GDM1 (cell line): ENCODE results near the gene TMEM91.
"Not testable (repeated sequence)": the region's sequence is repeated elsewhere in the genome, so short reads cannot be mapped to it uniquely, and the experiment has no call there.

ENCODE experiments used
- DNase-seq: peaks from one replicate; lab custom pipeline; 2025; lab: John Stamatoyannopoulos, UW

The TMEM91 gene

DNA sequence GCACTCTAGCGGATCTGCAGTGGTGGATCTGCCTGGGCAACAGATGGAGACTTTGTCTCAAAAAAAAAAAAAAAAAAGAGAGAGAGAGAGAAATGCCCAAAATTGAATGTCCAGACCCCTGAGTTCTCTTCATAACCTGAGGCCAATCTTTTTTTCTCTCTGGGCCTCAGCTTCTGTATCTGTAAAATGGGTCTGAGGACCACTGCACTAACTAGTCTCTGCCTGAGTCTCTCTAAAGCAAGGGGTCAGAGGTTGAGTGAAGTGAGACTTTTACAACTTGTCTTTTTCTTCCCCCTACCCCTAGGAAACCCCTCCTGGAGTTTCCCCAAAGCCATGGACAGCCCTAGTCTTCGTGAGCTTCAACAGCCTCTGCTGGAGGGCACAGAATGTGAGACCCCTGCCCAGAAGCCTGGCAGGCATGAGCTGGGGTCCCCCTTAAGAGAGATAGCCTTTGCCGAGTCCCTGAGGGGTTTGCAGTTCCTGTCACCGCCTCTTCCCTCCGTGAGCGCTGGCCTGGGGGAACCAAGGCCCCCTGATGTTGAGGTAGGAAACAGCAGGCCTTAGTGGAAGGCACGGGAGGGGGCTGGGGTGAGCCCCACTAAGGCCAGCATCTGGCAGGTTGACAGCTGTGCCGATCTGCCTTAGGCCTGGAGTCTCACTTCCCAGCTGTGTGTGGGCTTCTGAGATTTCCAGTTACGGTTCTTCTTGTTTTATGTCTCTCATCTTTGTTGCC is 1.8 kb downstream of the TMEM91 start:
- no peak for DNase-seq

- DNase-seq = not testable (repeated sequence)
These were observed 5.2 kb downstream of the TMEM91 start for GRCh38 chr19:41381536-41381935.

- no peak for DNase-seq
These were observed 8.0 kb downstream of the TMEM91 start for GRCh38 chr19:41384351-41384750.

DNA sequence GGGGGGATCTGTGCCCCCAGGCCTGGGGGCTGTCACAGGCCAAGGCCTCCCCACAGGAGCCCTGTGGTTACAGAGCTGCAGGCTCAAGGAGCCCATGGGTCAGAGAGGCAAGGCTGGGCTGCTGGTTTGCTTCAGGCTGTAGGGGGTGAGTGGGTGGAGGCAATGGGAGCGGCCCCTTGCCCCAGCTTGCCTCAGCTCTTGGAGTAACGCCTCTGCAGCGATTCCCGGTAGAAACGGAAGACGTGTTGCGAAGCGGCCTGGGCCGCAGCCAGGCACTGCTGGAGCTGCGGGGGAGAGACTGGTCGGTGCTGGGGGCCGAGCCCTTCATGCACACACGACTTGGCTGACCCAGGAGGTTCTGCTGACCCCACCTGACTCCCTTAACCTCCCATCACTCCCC is 10.1 kb downstream of the TMEM91 start:
- no peak for DNase-seq

- no peak for DNase-seq
These were observed 15.3 kb downstream of the TMEM91 start for GRCh38 chr19:41391618-41392017.

GRCh38 chr19:41392775-41393174 is 16.4 kb downstream of the TMEM91 start:
- no peak for DNase-seq

GRCh38 chr19:41395355-41395754 is 19.0 kb downstream of the TMEM91 start:
- no peak for DNase-seq

DNA sequence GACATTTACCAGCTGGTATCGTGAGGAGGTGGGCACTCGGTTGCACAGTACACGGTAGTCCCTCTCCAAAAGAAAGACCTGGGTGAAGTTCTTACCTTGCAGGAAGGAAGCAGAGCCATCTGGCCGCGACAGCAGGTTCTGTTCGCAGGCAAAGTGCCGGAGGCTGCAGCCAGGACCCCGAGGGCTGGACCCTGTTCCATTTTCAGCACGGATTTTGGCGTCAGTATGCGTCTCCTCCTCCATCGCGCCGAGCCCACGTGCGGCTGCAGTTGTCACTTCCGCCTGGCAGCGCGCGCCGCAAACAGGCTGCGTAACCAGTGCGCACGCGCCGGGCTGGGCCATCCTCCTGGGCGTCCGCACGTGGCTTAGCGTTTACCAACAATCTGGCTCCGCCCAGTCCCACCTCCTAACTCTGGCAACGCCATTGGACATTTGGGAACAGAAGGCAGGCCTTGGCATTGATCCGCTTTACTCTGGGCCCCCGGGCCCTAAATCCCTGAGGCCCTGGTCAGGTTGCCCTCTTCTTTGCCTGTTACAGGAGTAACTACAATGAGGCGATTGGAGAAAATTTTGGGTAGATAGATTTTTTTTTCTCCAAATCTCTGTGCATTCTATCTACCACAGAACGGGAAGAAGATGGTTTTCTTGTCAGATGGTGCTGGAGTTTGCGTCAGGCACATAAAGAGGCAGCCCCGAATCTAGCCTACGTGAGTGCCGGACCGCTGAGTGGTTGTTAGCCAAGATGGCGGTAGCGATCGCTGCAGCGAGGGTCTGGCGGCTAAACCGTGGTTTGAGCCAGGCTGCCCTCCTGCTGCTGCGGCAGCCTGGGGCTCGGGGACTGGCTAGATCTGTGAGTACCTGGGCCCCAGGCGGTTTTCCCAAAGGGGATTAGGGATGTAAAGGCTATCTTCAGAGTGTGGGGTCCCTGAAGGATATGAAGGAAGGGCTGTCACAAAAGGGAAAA is 21.0 kb downstream of the TMEM91 start, which contains the start of the genes BCKDHA and EXOSC5:
BCKDHA (plus strand) TSS at position 733 of the 964 bp plus-strand sequence; CDS start at position 743, 10 bp downstream.
EXOSC5 (minus strand) TSS at position 274 of the 964 bp plus-strand sequence; CDS start at position 243, 31 bp downstream.
- DNase-seq = peak; percentile 99

DNA sequence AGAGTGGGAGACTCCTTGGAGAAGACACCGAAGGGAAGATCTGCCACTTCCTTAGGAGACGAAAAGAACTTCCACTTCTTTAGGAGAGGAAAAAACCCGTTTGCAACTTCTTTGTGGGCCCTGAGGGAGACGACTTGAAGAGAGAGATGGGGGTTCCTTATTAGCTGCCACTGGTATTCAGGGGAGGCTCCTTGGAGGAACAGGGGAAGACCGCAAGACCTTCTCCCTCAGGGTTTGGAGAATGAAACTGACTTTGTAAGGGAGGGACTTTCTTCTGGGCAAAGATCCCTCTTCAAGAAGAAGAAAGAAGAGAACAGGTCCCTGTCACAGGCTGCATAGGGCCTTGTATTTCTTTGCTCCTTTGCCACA is 21.7 kb downstream of the TMEM91 start:
- DNase-seq = no peak

DNA sequence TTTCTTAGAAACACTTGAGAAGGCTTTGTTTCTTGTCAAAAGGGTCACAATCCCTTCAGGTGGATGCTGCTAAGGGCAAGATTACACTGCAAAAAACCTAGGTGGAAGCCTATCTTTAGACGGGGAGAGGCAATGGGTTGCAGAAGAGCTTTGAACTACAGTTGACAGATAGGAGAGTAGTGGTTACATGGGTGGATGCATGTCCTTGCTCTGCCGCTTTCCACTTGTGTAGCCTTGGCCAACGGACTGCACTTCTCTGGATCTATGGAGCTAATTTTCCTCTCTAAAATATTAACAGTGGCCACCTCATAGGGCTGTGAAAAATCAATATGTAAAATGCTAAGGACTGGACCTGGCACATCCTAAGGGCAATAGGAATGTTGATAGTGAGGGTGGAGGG is 22.3 kb downstream of the TMEM91 start:
- no peak for DNase-seq

GRCh38 chr19:41399091-41399490 is 22.8 kb downstream of the TMEM91 start:
- DNase-seq = no peak

- DNase-seq = no peak
These were observed 23.2 kb downstream of the TMEM91 start for GRCh38 chr19:41399525-41399924.

GRCh38 chr19:41401483-41401882 is 25.1 kb downstream of the TMEM91 start:
- DNase-seq = no peak

- no peak for DNase-seq
These were observed 25.7 kb downstream of the TMEM91 start for GRCh38 chr19:41402010-41402409.

DNA sequence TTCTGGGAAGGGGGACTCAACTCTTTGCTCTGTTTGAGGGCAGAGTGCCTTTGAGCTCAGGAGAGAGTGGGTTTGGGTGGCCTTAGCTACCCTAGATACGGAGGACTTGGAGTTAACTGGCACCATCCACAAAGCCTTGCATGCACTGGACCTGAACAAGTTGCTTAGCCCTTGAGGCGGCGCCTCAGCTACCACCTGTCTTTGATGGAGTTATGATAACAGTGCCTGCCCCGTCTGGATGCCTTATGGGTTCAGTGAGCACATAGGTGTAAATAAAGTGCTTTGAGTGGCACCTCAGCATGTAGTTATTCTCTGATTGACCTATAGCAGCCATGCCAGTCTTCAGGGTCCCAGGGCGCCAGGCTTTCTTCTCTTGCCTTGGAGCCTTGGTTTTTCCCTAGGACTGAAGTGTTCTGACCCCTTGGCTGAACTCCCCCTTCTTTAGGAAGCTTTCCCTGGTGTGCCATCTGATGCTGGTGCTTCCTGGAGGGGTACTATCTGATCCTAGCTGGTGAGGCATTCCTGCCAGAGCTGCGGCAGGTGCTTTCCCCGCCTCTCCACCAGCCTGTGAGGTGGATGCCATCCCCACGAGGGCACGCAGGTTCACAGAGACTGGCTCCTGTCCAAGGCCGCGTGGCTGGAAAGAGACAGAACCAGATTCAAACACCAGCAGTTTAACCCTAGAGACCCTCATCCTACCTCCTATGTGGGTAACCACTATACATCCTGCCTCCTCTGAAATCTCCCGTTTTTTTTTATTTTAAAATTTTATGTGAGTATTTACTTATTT is 27.0 kb downstream of the TMEM91 start:
- no peak for DNase-seq

GRCh38 chr19:41405776-41406175 is 29.4 kb downstream of the TMEM91 start:
- DNase-seq = no peak

DNA sequence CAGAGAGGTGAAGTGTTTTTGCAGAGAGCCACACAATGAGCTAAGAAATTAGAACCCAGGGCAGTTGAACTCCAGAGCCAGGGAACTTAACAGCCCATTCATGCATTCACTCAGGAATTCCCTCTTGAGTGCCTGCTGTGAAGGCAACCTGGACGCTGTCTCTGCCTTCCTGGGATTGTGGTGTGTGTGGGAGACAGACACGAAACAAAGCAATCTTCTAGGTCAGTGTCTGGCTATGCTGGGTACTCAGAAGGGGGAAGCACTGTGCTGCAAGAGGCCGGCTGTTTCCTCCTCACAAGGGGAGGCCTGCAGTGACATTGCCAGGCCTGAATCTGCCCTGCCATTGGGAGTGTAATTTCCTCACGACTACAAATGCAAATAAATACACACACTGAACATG is 30.9 kb downstream of the TMEM91 start:
- DNase-seq = peak; percentile 50

DNA sequence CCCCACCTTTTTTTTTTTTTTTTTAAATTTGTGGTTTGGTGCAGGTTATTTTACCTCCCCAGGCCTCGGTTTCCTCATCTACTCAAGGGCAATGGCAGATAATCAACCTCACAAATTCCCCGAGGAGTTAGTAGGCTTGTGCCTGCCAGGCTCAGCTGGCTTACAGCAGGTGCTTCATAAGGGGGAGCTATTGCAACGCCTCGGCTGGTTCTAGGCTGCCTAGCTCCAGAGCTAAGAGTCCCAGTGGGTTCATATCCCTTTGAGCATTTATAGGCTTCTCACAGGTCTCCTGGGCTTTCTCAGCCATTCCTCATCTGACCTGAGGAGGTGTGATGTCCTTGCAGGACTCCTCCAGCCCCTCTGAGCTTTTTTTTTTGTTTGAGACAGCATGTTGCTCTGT is 31.9 kb downstream of the TMEM91 start:
- no peak for DNase-seq

- DNase-seq = not testable (repeated sequence)
These were observed 32.5 kb downstream of the TMEM91 start for GRCh38 chr19:41408846-41409245.

- DNase-seq = no peak
These were observed 33.0 kb downstream of the TMEM91 start for GRCh38 chr19:41409288-41409687.

DNA sequence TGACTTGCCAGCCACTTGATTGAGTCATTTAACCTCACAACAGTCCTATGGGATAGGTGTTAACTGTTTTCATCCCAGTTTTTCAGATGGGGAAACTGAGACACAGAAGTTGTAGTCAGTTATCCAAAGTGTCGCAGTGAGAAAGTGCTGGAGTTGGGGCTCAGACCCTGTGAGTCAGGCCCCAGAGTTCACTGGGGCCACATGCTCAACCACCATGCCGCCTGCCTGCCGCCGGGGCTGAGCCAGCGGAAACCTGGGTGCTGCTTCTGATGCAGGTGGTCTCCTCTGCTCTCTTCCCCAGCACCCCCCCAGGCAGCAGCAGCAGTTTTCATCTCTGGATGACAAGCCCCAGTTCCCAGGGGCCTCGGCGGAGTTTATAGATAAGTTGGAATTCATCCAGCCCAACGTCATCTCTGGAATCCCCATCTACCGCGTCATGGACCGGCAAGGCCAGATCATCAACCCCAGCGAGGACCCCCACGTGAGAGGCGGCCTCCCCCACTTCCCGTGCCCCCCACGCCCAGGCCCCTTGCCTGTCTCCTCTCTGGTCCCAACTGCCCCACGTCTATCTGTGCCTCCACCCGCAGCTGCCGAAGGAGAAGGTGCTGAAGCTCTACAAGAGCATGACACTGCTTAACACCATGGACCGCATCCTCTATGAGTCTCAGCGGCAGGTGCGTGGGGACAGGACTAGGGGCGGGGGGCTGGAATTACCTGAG is 34.2 kb downstream of the TMEM91 start:
- DNase-seq = no peak
